Measurements from ENCODE around the gene PDXK. TPM values are rescaled to one million over a fixed set of nuclear protein-coding genes. Genes with fewer than 3 reads are reported as not detected.
"Not testable (repeated sequence)": the region's sequence is repeated elsewhere in the genome, so short reads cannot be mapped to it uniquely, and the experiment has no call there.

Gene PDXK
- total RNA-seq, 4 donors from 2014 or later, result 42.9 to 114 (median 82.0) TPM

GRCh38 chr21:43679951-43680350 lies 39.0 kb upstream of the PDXK start:
- Histone ChIP-seq H3K4me1 (no peaks in the 10 kb centered on the region), H3K27me3 (no peaks in the 10 kb centered on the region), H3K4me3 (no peak overlapping the region), H3K27ac (no peak overlapping the region), H3K36me3 (peaks cover 7 to 100% (median 30%) of the 10 kb centered on the region in 3 donors), H3K9me3 (no peaks in the 10 kb centered on the region)
- TF ChIP-seq CTCF (IDR thresholded peaks at IDR 0.05) (no peak), POLR2A (IDR thresholded peaks at IDR 0.05) (no peak)
- no peak for DNase-seq
- intact Hi-C loops (cut with DNase I), result no loop called here
- WGBS, 2 donors, result 94% methylated on average over 12 of the region's 12 CpGs

GRCh38 chr21:43680421-43680820 lies 38.5 kb upstream of the PDXK start:
- 81 to 84% methylated on average over 6 of the region's 6 CpGs for WGBS, 2 donors
- H3K27me3 ChIP-seq; DNase-seq; H3K9me3 ChIP-seq; intact Hi-C loops (cut with DNase I); H3K4me3 ChIP-seq; H3K4me1 ChIP-seq; H3K27ac ChIP-seq: not testable (repeated sequence)
- peaks cover 7 to 100% (median 31%) of the 10 kb centered on the region in 3 donors for H3K36me3 ChIP-seq

GRCh38 chr21:43681650-43682049 lies 37.3 kb upstream of the PDXK start:
- Histone ChIP-seq H3K9me3 (no peaks in the 10 kb centered on the region), H3K27ac (no peak overlapping the region), H3K27me3 (no peaks in the 10 kb centered on the region), H3K36me3 (peaks cover 13 to 100% (median 32%) of the 10 kb centered on the region in 3 donors), H3K4me1 (no peaks in the 10 kb centered on the region), H3K4me3 (no peak overlapping the region)
- DNase-seq, result no peak
- intact Hi-C loops (cut with DNase I), result no loop called here
- TF ChIP-seq POLR2A (IDR thresholded peaks at IDR 0.05), result no peak
- TF ChIP-seq CTCF (IDR thresholded peaks at IDR 0.05), result no peak
- 71 to 88% methylated on average over 6 of the region's 6 CpGs for WGBS, 2 donors

- no peak for DNase-seq
- no peak overlapping the region for H3K4me3 ChIP-seq
- peak overlapping the region in 1 of 4 donors; percentile 49 for H3K27ac ChIP-seq
- intact Hi-C loops (cut with DNase I), result no loop called here
- no peaks in the 10 kb centered on the region for H3K4me1 ChIP-seq
- WGBS, 2 donors, result 80 to 84% methylated on average over 3 of the region's 3 CpGs
- no peak for TF ChIP-seq POLR2A (IDR thresholded peaks at IDR 0.05)
- TF ChIP-seq CTCF (IDR thresholded peaks at IDR 0.05), result no peak
- H3K9me3 ChIP-seq, result no peaks in the 10 kb centered on the region
- peaks cover 29 to 100% (median 50%) of the 10 kb centered on the region in 3 donors for H3K36me3 ChIP-seq
- H3K27me3 ChIP-seq, result no peaks in the 10 kb centered on the region
Observed at GRCh38 chr21:43684424-43684823, 34.5 kb upstream of the PDXK start.

GRCh38 chr21:43686811-43687565 lies 31.9 kb upstream of the PDXK start:
- Histone ChIP-seq H3K27ac (no peak overlapping the region), H3K9me3 (no peaks in the 10 kb centered on the region), H3K27me3 (no peaks in the 10 kb centered on the region), H3K4me1 (no peaks in the 10 kb centered on the region), H3K36me3 (peaks cover 30 to 100% (median 53%) of the 10 kb centered on the region in 3 donors), H3K4me3 (no peak overlapping the region)
- WGBS, 2 donors, result 88 to 94% methylated on average over 20 to 21 of the region's 21 CpGs
- DNase-seq, result no peak
- intact Hi-C loops (cut with DNase I), result no loop called here
- no peak for TF ChIP-seq POLR2A (IDR thresholded peaks at IDR 0.05)
- no peak for TF ChIP-seq CTCF (IDR thresholded peaks at IDR 0.05)
